DMS53 treated with DMSO at 0.1 percent for 48 hours (cell line): ENCODE measurements around the gene MXD3.
"Not testable (repeated sequence)": the region's sequence is repeated elsewhere in the genome, so short reads cannot be mapped to it uniquely, and the experiment has no call there.

Experiments used
- DNase-seq: peaks from one replicate; lab custom pipeline; 2025; ENCODE audit not compliant: unreplicated experiment; lab: John Stamatoyannopoulos, UW

Gene MXD3

DNA sequence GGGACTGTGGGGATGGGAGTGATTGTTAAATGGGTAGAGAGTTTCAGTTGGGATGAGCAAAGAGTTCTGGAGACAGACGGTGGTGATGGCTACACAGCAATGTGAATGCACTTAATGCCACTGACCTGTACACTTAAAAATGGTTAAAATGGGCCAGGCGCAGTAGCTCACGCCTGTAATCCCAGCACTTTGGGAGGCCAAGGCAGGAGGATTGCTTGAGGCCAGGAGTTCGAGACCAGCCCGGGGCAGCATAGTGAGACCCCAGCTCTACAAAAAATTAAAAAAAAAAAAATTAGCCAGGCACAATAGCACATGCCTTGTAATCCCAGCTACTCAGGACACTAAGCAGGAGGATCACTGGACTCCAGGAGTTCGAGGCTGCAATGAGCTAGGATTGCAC is 32.1 kb upstream of the MXD3 start:
- no peak for DNase-seq

DNA sequence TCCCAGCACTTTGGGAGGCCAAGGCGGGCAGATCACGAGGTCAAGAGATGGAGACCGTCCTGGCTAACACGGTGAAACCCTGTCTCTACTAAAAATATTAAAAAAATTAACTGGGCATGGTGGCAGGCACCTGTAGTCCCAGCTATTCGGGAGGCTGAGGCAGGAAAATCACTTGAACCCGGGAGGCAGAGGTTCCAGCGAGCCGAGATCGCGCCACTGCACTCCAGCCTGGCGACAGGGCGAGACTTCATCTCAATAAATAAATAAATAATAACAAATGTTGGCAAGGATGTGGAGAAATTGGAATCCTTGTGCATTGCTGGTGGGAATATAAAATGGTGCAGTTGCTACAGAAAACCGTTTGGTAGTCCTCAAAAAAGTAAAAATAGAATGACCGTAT is 31.3 kb upstream of the MXD3 start:
- DNase-seq, result not testable (repeated sequence)

DNA sequence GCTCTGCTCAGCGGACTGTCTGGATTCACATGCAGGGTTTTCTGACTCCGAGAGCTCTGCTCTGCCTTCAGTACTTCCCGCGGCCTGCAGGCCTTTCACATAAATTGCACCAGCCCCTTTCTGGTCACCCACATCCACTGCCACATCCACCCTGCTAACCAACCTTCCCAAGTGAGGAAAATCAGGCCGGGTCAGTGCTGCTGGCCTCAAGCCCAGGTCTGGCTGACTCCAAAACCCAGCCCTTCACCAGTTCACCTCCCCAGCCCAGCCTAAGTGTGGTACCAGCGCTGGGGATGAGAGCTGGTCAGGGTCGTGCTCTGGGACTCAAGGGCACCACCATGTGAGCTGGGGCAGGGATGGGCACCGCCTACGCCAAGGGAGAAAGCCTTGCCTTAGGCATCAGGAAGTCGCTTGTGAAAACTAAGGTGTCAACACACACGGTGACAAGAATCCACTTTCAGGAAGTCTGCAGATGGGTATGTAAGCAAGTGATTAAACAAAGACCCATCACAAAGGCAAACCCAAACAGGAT is 27.5 kb upstream of the MXD3 start:
- no peak for DNase-seq

DNA sequence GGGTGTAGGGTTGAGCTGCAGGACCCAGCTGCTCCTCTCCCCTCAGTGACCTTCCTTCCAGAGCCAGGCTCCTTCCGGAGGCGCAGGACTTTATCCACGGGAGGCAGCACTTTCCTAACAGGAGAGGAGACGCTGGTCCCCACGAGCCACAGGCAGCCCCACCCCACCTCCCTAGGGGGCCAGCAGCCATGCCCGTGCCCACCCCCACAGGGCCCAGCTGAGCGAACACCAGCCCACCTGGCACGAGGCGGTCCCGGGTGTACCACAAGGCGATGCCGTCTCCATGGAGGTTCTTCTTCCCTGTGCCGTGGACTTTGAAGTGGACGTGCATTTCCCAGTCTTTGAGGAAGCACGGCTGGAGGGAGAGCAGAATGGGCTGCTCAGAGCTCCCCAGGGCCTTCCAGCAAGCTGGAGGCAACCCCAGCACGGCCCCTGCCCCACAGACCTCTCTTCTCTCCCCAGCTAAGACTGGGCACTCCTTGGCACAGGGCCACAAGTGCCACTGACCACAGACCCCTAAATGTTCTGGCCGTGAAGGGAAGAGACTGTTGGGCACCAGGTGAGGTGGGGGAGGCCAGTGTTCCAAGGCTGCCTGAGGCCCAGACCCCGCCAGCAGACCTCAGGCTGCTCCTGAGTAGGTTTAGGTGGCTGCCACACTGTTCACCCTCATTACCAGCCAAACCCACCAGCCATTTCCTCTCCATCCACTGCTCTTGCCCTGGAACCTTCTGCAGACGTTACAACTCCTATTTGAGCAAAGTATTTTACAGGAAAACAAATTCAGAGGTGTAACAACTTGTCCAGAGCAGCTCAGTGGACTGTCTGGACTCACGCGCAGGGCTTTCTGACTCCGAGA is 26.8 kb upstream of the MXD3 start:
- no peak for DNase-seq

DNA sequence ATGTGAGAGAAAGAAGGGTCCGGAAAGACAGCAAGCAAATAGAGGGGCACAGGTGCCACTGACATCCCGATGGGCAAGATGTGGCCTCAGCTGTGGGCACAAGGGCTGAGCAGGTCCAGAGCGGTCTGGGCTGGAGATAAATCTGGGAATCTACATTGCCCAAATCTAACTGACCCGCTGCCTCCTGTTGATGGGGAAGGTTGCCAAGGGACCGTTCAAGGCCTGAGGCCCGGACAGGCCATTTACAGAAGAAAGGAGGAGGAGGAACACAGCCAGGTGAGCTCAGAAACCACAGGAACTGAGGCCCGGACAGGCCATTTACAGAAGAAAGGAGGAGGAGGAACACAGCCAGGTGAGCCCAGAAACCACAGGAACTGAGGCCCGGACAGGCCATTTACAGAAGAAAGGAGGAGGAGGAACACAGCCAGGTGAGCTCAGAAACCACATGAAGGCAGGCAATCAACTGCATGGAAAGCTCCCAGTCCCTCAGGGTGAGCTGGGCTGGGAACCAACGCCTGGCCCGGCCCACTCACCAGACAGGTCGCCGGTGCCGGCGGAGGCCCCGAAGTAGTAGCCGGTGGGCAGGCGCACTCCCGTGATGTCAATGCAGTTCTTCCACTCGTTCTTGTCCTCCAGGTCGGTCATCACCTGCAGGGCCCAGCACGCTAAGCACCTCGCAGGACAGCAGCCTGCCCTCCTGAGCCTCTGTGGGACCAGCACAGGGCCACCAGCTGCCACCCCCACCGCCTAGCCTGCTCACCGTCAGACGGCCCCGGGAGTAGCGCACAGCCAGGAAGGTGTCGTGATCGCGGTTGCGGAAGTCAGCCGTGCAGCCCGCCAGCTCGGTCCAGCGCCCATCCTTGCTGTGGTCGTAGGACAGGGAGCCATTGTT is 25.2 kb upstream of the MXD3 start:
- no peak for DNase-seq

DNA sequence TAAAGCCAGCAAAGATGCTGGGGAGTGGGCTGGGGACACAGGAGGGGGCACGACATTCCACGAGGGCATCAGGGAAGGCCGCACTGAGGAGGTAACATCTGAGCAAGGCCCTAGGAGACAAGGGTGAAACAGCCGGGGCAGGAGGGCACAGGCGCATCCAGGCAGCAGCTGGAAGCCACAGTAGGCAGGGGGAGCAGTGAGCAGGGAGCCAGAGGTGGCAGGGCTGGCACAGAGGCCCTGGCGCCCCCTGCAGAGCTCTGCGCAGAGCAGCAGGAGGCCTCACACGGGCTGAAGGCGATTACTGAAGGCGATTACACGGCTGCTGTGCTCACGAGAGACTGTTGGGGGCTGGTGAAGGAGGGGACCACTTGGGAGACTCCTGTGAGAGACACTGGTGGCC is 24.4 kb upstream of the MXD3 start:
- DNase-seq, result no peak

DNA sequence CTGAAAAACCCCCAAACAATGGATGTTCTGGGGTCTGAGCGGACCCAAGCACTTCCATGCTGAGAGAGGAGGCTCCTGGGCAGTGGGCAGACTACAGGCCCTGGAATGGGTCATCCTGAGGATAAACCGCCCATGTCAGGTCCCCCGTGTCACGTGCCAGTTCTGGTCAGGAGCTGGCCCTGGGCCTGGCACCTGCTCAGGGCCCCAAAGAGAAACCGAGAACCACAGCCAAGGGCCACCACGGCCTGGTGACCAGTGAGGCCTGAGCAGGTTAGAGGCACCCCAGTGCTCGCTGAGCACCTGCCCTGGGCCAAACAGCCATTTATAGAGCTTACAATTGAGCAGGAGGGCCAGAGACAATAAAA is 24.0 kb upstream of the MXD3 start:
- DNase-seq, result no peak

DNA sequence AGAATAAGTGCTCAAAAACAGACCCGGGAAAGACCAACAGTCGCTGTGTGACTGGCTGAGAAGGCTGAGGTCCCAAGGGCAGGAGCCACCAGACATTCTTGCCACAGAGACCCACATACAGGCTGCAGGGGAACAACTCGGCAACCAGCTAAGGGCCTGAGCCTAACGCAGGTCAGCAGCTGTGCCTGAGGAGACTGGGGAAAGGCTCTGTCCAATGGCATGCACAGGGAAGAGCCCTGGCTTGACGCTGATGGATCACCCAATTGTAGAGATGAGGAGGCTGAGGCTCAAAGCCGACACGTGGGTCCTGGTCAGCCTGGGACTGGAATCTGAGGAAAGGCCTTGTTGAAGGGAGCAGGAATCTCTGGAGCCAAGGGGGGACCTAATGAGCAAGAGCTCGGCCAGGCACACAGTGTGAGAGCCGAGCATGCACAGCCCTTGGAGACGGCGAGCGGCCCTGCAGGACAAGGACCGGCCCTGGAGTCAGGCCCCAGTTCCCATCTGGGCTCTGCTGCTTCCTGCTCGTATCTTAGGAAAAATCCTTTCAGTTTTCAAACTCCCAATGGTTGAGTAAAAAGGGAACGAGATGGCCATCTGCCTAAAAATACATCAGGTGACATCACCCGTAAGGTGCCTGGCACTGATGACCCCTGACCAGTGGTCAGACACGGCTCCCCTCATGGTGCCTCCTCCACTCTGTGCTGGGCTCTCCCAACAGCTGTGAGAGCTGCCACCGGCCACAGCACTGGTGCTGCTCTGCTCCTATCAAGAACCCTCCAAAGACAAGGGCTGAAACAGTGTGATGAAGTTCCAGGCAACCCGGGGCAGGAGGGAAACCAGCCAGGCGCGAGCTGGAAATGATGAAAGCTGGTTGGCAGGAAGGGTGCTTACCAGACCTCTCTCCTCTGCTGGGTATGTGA is 23.3 kb upstream of the MXD3 start:
- DNase-seq, result no peak

DNA sequence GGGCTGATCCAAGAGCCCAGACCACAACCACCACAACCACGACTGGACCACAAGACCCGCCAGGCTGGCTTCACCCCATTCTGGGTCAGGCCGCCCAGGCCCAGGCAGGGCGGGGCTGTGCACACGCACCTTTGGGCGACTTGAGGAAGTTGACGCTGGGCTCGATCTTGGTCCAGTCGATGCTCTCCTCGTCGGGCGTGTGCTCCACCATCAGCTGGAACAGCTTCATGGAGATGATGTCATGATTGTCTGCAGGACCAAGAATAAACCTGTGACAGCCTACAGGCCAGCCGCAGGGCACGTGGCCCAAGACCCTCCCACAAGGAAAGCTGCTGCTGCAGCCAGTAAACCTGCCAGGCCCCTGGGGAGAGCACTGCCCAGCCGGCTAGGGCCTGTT is 22.5 kb upstream of the MXD3 start:
- no peak for DNase-seq

DNA sequence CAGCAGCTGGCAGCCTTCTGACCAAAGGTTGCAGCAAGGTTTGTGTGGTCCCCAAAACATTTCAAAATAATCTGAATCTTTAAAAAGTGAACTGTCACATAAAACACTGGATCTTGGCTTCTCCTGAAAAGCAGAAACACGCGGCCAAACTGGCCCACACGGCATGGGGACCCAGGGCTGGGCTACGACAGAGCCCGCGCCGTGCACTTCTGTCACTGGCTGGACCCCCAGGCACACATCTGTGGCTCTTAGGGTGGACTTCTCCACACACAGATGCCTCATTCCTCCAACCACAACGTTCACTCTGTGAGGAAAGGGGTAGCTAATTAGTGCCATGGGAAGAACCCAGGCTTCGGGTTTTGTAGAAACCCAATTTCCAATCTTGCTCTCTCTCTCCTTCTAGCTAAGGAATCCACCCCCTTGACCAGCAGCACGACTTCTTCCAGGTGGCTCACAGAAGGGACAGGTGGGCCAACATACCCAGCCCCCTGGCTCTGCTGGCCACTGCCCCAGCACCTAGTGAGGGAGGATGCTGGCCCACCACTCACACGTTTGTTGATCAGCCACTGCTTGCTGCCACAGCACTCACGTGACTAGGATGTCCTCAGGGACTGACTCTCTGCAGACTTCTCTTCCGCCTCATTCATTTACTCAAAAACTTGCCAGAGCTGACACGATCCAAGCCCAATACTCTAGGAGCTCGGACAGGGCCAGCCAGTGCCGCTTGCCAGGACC is 21.9 kb upstream of the MXD3 start:
- DNase-seq, result no peak

DNA sequence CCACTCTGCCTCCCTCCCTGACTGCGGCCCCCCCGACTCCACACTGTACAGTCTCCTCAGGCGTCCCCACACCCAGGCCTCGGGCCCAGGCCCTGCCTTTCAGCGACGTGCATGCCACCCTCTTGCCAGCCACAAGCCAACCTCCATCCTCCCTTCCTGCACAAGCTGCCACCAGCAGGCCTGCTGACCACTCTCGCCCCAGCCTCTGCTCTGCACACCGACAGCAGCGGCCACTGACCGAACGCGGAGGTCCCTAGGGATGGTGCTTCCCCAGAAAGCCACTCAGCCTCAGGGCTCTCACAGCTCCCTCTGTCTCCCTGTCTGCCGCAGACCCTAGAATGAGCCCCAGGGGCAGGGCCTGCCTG is 21.2 kb upstream of the MXD3 start:
- no peak for DNase-seq

DNA sequence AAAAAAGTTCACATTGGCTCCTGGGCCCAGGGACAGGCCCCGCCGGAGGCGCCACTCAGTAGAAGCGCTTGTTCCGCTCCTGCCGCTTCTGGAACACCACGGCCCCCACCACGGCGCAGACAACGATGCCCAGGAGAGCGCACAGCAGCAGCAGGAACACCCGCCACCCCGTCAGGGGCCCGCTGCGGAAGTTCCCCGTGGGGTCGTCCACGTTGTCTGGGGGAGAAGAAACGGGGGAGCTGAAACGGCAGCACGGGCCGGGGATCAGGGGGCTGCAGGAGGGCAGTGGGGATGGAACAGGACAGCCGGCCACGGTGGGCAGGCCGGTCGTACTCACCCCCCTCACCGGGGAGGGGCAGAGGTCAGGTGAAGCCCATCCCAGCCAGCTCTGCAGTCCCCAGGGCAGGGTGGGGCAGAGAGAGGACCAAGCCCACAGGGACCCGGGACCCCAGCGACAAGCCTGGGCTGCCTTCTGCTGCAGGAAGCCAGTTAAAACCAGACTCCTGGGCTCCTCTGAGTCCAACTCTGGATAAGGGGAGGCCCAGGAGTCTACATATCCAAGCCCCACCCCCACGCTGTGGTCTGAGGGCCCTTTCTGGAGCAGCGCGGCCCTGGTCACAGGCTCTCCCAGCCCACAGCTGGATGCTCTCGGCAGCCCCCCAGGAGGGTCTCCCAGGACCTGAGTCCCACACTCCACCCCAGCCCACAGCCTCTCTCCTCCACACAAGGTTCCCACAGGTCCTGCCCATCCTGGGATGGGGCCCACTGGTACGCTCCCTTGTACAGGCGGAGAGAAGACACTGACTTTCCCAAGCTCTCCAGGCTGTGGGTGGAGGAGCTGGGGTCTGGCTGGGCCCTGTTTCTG is 20.6 kb upstream of the MXD3 start:
- DNase-seq, result no peak

DNA sequence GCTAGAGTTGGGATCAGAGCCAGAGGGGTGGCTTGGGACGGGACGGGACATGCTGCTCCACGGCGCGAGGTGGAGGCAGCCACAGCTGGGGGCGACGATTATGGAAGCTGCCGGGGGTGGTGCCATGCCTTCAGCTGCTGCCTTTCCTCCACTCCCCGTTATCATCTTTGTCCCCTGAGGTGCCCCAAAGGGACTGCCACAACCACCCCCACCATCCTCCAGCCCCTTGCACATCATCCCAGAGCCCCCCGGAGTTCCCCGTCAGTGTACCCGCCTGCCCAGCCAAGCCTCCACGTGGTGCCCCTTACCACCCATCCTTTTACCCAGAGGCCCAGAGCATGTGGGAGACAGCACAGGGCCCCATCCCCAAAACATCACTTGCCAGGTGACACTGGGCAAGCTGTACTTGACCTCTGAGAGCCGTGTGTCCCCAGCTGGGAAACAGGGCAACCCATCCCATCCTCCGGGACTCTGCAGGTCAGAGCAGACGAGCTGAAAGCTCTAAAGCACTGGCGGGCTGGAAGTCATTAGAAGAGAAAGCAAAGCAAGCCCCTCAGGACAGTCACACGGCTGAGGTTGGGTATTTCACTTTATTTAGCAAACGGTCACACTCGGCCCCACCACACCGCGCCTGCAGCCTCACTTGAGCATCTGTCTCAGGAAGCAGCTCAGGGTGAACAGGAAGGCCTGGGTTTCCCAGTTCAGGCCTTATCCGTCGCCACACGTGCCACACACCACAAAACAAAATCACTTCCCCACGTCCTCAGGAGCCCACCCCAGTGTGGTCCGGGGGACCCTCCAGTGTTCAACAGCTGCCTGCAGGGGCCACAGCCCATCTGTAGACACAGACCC is 19.5 kb upstream of the MXD3 start:
- no peak for DNase-seq

DNA sequence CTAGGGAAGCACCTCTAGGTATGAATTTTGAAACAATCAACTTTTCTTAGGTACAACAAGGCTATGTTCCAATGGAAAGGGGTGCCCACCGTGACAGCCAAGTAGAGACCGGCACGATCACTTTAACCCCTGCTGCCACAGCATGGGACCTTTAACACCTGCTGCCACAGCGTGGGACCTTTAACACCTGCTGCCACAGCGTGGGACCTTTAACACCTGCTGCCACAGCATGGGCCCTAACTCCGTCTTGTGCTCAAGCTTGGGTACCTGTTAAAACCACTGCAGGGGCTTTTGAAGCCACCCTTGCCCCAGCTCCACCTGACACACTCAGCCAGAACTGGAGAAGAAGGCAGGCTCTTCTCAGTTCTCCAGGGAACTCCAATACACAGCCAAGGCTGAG is 18.2 kb upstream of the MXD3 start:
- DNase-seq, result no peak

DNA sequence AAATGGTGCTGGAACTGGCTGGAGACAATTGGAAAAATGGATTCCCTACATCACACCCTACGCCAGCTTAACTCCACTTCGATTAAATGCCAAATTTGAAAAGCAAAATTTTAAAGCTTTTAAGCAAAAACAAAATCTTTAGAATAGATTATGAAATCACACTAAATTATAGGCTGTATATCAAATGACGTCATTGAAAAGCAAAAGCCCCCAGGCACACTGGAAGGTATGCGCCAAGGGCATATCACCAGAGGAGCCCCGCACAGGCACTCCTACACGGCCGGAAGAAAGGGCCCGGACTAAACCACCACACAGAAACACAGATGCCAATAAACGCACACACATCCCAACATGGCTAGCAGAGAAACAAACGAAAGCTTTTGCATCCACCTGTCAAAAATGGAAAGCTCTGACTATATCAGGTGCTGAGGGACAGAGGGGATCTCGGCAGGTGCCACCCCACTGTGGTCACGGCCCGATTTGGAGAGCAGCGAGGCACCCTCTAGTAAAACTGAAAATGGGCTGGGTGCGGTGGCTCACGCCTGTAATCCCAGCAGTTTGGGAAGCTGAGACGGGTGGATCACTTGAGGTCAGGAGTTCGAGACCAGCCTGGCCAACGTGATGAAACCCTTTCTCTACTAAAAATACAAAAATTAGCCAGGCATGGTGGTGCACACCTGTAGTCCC is 17.0 kb upstream of the MXD3 start:
- no peak for DNase-seq

DNA sequence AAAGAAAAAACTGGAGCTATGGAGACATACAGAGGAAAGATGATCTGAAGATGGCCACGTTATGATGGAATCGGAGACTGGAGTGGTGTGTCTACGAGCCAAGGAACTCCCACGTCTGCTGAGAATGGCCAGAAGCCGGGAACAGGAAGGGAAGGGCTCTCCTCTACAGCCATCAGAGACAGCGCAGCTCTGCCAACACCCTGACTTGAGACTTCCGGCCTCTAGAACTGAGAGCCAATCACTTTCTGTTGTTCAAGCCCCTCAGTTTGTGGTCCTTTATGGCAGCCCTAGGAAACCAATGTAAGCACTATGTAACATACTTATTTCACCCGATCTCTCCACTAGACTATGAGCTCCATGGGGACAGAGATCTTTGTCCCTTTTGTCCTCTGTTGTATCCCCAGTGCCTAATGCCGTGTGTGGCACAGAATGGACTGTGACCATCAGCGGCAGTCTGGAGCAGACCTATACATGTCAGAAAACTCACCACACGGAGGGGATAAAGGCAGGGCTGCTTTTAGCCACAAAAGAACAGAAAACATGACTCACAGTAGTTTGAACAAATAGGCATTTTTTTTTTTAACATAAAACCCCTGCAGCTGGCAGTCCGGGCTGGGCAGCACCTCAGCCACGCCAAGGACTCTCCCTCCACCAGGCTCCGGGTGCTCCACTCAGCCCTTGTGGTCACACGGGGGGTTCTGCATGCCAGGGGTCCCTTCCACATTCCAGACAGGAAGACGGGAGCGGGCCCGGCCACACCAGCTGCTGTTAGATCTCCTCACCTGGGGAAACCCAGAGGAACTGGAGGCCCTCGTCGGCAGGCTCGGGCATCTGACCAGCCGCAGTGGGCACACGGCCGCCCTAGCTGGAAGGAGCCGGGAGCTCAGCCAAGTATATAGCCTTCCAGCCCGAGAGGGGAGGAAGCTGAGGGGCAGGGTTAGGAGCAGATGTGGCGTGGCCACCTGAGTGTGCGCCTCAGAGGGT is 16.1 kb upstream of the MXD3 start:
- no peak for DNase-seq

DNA sequence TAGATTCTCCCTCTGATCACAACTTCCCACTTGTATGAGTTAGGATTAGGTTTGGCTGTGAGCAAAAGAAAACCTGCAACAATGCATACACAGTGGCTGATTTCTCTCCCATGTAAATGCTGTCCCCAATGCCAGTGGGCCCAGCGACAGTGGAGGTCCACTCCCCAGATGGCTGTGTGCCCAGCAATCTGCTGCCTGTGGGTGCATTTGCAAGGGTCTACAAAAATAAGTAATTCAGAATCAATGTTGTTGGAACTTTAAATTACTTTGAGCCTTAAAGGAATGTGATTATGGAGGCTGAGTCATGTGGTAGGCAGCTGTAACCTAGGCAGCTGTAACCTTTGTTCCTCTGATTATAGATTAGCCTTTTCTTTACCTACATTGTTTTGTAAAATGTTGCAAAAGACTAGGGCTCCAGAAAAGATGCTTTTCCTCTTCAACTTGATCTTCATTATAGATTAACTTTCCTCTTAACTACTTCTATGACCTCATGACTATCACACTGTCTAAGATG is 14.2 kb upstream of the MXD3 start:
- no peak for DNase-seq
